Neural crest cell (in vitro differentiated cells): ENCODE results near the gene CLPTM1L. TPM values are rescaled to one million over a fixed set of nuclear protein-coding genes. Genes with fewer than 3 reads are reported as not detected.

Source experiments
- DNase-seq: peaks from one replicate; pipeline ENCODE4 v3.0.0; 2021; ENCODE audit warnings: low read depth, mixed read lengths, low spot score
- H3K27ac Mint-ChIP-seq: one replicate; pipeline ENCODE4 v1.8.0; 2021; ENCODE audit warnings: mild to moderate bottlenecking, mixed read lengths; ENCODE audit not compliant: unreplicated experiment
- H3K27me3 Mint-ChIP-seq: 2 replicates; pipeline ENCODE4 v1.8.0; 2021; ENCODE audit warnings: low read depth, mild to moderate bottlenecking, mixed read lengths
- H3K36me3 Mint-ChIP-seq: 2 replicates; pipeline ENCODE4 v1.8.0; 2021; ENCODE audit warnings: low read depth, mild to moderate bottlenecking, mixed read lengths
- H3K4me1 Mint-ChIP-seq: 2 replicates; pipeline ENCODE4 v1.8.0; 2021; ENCODE audit warnings: mixed read lengths
- H3K4me3 Mint-ChIP-seq: one replicate; pipeline ENCODE4 v1.8.0; 2021; ENCODE audit warnings: mild to moderate bottlenecking, mixed read lengths
- H3K9me3 Mint-ChIP-seq: 2 replicates; pipeline ENCODE4 v1.8.0; 2021; ENCODE audit warnings: mixed read lengths
- CTCF ChIP-seq: fragments of 200-600 bp; sonication (generic); conservative IDR thresholded peaks from 2 replicates; pipeline ENCODE4 v1.5.0; 2021; ENCODE audit warnings: antibody characterized with exemption, mild to moderate bottlenecking
- microRNA-seq: library from miRNA; unstranded; fragments of <30 nt; microRNA quantifications from one replicate; pipeline ENCODE4, GENCODE V29; 2020
- total RNA-seq: library from RNA; stranded (reverse); gene quantifications from 2 replicates; pipeline ENCODE4 v1.2.1, GENCODE V29; 2021

The CLPTM1L gene
- total RNA-seq, 1 donor from 2014 or later = 103 TPM

- Mint-ChIP-seq H3K36me3 (no peaks in the 10 kb centered on the region), H3K4me3 (no peak overlapping the region), H3K9me3 (no peaks in the 10 kb centered on the region), H3K4me1 (no peaks in the 10 kb centered on the region), H3K27ac (no peak overlapping the region), H3K27me3 (no peaks in the 10 kb centered on the region)
- no peak for DNase-seq
- no peak for TF ChIP-seq CTCF
These were observed 73.7 kb downstream of the CLPTM1L start for GRCh38 chr5:1270933-1271914.

GRCh38 chr5:1270426-1270825, 74.5 kb downstream of the CLPTM1L start:
- Mint-ChIP-seq H3K4me1 (no peaks in the 10 kb centered on the region), H3K27ac (no peak overlapping the region), H3K4me3 (no peak overlapping the region), H3K9me3 (no peaks in the 10 kb centered on the region), H3K27me3 (no peaks in the 10 kb centered on the region), H3K36me3 (no peaks in the 10 kb centered on the region)
- no peak for DNase-seq
- TF ChIP-seq CTCF = no peak

GRCh38 chr5:1268666-1269065, 76.2 kb downstream of the CLPTM1L start:
- Mint-ChIP-seq H3K27ac (no peak overlapping the region), H3K4me1 (no peaks in the 10 kb centered on the region), H3K9me3 (no peaks in the 10 kb centered on the region), H3K4me3 (no peak overlapping the region), H3K27me3 (no peaks in the 10 kb centered on the region), H3K36me3 (no peaks in the 10 kb centered on the region)
- no peak for TF ChIP-seq CTCF
- DNase-seq = no peak

- Mint-ChIP-seq H3K27me3 (no peaks in the 10 kb centered on the region), H3K9me3 (no peaks in the 10 kb centered on the region), H3K36me3 (no peaks in the 10 kb centered on the region), H3K27ac (no peak overlapping the region), H3K4me3 (no peak overlapping the region), H3K4me1 (no peaks in the 10 kb centered on the region)
- TF ChIP-seq CTCF = no peak
- DNase-seq = no peak
These were observed 76.8 kb downstream of the CLPTM1L start for GRCh38 chr5:1268056-1268455.

Small RNA genes lying within 50 kb of the gene (microRNA-seq; reads per million reads assigned to microRNA genes)
- gene MIR4457 = not detected

Other genes with a start within 250 kb of the CLPTM1L start
- gene SLC12A7, start 233.0 kb downstream of the CLPTM1L start, total RNA-seq = 34.7 and 40.7 TPM in 2 replicates
- not detected in 2 replicates for gene SLC6A19, start 143.5 kb downstream of the CLPTM1L start, total RNA-seq
- gene SLC6A18, start 119.7 kb downstream of the CLPTM1L start, total RNA-seq = not detected in 2 replicates
- 2.9 and 5.6 TPM in 2 replicates for gene TERT, start 50.0 kb downstream of the CLPTM1L start, total RNA-seq
- gene SLC6A3, start 100.3 kb upstream of the CLPTM1L start, total RNA-seq = 0.16 and 0.27 TPM in 2 replicates
- gene LPCAT1, start 178.9 kb upstream of the CLPTM1L start, total RNA-seq = 101 and 111 TPM in 2 replicates